SK-N-SH treated with all-trans-retinoic acid at 6 μM for 48 hours (cell line): ENCODE data around the gene CSN1S1.

Source experiments
- ARNTL ChIP-seq: fragments of 450-650 bp; formaldehyde crosslinking; IDR thresholded peaks from 2 replicates; pipeline ENCODE4 v1.5.0; 2020; ENCODE audit warnings: low read depth, mild to moderate bottlenecking, moderate library complexity, borderline replicate concordance
- BACH2 ChIP-seq: fragments of 250-450 bp; sonication (Bioruptor Pico); IDR thresholded peaks from 2 replicates; pipeline ENCODE4 v1.9.0; 2021; ENCODE audit warnings: mild to moderate bottlenecking, borderline replicate concordance
- CSDC2 ChIP-seq: fragments of 250-450 bp; sonication (Bioruptor Pico); IDR thresholded peaks from 2 replicates; pipeline ENCODE4 v1.5.0; 2020; ENCODE audit warnings: mild to moderate bottlenecking, moderate library complexity
- CSRNP3 ChIP-seq: fragments of 250-450 bp; sonication (Bioruptor Pico); IDR thresholded peaks from 2 replicates; pipeline ENCODE4 v1.5.1; 2021; ENCODE audit warnings: mild to moderate bottlenecking, moderate library complexity
- SNAI2 ChIP-seq: fragments of 250-450 bp; sonication (Bioruptor Pico); IDR thresholded peaks from 2 replicates; pipeline ENCODE4 v1.5.0; 2020; ENCODE audit warnings: mild to moderate bottlenecking, moderate library complexity
- ZC3H10 ChIP-seq: fragments of 250-450 bp; sonication (Bioruptor Pico); IDR thresholded peaks from 2 replicates; pipeline ENCODE4 v1.5.1; 2021; ENCODE audit warnings: mild to moderate bottlenecking, moderate library complexity
- ZFP3 ChIP-seq: fragments of 250-450 bp; sonication (Bioruptor Pico); IDR thresholded peaks from 2 replicates; pipeline ENCODE4 v1.5.0; 2020; ENCODE audit warnings: mild to moderate bottlenecking, moderate library complexity
- ZFP30 ChIP-seq: fragments of 450-650 bp; formaldehyde crosslinking; IDR thresholded peaks from 2 replicates; pipeline ENCODE4 v1.5.0; 2022; ENCODE audit warnings: mild to moderate bottlenecking, moderate library complexity
- ZNF70 ChIP-seq: fragments of 450-650 bp; formaldehyde crosslinking; IDR thresholded peaks from 2 replicates; pipeline ENCODE4 v1.5.0; 2020; ENCODE audit warnings: mild to moderate bottlenecking, moderate library complexity
- ZNF8 ChIP-seq: fragments of 450-650 bp; formaldehyde crosslinking; IDR thresholded peaks from 2 replicates; pipeline ENCODE4 v1.5.0; 2020; ENCODE audit warnings: mild to moderate bottlenecking, moderate library complexity
- TF ChIP-seq, protein P1 (sequence below): fragments of 250-450 bp; sonication (Bioruptor Pico); IDR thresholded peaks from 2 replicates; pipeline ENCODE4 v1.8.0; 2020; ENCODE audit warnings: mild to moderate bottlenecking, moderate library complexity, borderline replicate concordance

DNA sequence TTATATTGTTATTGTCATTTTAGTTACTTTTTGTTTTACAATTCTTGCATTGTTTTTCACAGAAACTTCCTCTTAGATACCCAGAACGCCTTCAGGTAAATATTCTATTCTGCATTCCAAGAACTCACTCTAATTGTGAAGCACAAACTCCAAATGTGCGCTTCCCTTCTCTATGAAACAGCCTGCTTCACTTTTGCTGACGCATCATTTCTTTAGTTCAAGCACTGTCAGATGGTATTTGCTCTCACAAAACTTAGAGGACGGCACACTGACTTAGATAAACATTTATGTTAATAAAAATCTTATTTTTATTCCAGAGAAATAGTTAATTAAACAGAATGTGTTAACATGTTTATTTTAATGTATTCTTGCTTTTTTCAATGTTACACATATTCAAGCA, 3.3 kb downstream of the CSN1S1 start:
- TF ChIP-seq ARNTL (CRISPR knock-in tag): no peak
- TF ChIP-seq ZNF70 (CRISPR knock-in tag): no peak
- TF ChIP-seq SNAI2 (CRISPR knock-in tag): no peak
- TF ChIP-seq CSDC2 (CRISPR knock-in tag): no peak
- no peak for TF ChIP-seq ZNF8
- TF ChIP-seq, protein P1, sequence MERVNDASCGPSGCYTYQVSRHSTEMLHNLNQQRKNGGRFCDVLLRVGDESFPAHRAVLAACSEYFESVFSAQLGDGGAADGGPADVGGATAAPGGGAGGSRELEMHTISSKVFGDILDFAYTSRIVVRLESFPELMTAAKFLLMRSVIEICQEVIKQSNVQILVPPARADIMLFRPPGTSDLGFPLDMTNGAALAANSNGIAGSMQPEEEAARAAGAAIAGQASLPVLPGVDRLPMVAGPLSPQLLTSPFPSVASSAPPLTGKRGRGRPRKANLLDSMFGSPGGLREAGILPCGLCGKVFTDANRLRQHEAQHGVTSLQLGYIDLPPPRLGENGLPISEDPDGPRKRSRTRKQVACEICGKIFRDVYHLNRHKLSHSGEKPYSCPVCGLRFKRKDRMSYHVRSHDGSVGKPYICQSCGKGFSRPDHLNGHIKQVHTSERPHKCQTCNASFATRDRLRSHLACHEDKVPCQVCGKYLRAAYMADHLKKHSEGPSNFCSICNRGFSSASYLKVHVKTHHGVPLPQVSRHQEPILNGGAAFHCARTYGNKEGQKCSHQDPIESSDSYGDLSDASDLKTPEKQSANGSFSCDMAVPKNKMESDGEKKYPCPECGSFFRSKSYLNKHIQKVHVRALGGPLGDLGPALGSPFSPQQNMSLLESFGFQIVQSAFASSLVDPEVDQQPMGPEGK: no peak
- TF ChIP-seq BACH2: no peak
- TF ChIP-seq ZFP30 (CRISPR knock-in tag): no peak
- TF ChIP-seq ZC3H10: no peak
- TF ChIP-seq CSRNP3: no peak
- TF ChIP-seq ZFP3: no peak
